ENCODE measurements around the gene CRIP2. TPM values are rescaled to one million over a fixed set of nuclear protein-coding genes. Genes with fewer than 3 reads are reported as not detected.

Gene CRIP2
- total and polyA plus RNA-seq, 10 of the 15 experiments (the other 5 are each of a cell fraction or from before 2014, with no cell fraction given), result 0.04 to 0.62 (median 0.37) TPM; not detected in 5

GRCh38 chr14:105466531-105467248, 7.9 kb upstream of the CRIP2 start:
- in situ Hi-C loops (cut with MboI), result no loop called here
- RAD21 ChIA-PET (ENCODE audit: unreplicated experiment), result no interaction called here
- ATAC-seq (no peak), FAIRE-seq (no peak), DNase-seq (ENCODE audit: low read depth, low spot score) (no peak)
- H3K9ac ChIP-seq (ENCODE audit: control insufficient read depth, insufficient read depth, low read length), result no peak overlapping the region
- H2AFZ ChIP-seq (ENCODE audit: control insufficient read depth, low read depth, low read length), result no peak overlapping the region
- no peaks in the 10 kb centered on the region for H3K27me3 ChIP-seq (replicated peaks in 1 of 2; ENCODE audit: control insufficient read depth in 2 of 2, insufficient read depth in 2 of 2, low read length in 1 of 2)
- WGBS (ENCODE audit: insufficient coverage, insufficient replicate concordance, low lambda C conversion rate, missing lambda C conversion rate), result 97% methylated on average over 26 of the region's 53 CpGs
- TF ChIP-seq POLR2A (IDR thresholded peaks at IDR 0.05; ENCODE audit: low read depth, low read length) (peak; percentile 35; the same call in 1 of the 2 replicates), TAF1 (IDR thresholded peaks at IDR 0.05; ENCODE audit: borderline replicate concordance, low read depth, low read length) (no peak)
- no peaks in the 10 kb centered on the region for H4K20me1 ChIP-seq (ENCODE audit: control insufficient read depth, insufficient read depth)
- intact Hi-C loops (cut with micrococcal nuclease; ENCODE audit: unreplicated experiment), result no loop called here
- CTCF ChIA-PET, result no interaction called here
- POLR2A ChIA-PET, result no interaction called here
- H3K79me2 ChIP-seq (ENCODE audit: control insufficient read depth, insufficient read depth, low read length), result no peaks in the 10 kb centered on the region
- no peak overlapping the region for H3K4me2 ChIP-seq (ENCODE audit: control insufficient read depth, insufficient read depth)
- BruUV-seq (replicated peaks), result no TSS peak
- SMC1A ChIA-PET (ENCODE audit: uncharacterized antibody, unreplicated experiment), result no interaction called here
- H3K4me1 ChIP-seq (ENCODE audit: control insufficient read depth, insufficient read depth, low read length), result no peaks in the 10 kb centered on the region
- H3K9me3 ChIP-seq (replicated peaks; ENCODE audit: control insufficient read depth, insufficient read depth, low read length), result no peaks in the 10 kb centered on the region
- H3K4me3 ChIP-seq, result no peak overlapping the region
- peaks cover 0 to 23% of the 10 kb centered on the region in 2 experiments; a peak in 3 of 4 replicates for H3K36me3 ChIP-seq (ENCODE audit: control insufficient read depth in 2 of 2, insufficient read depth in 2 of 2, low read length in 1 of 2)
- no peak overlapping the region for H3K27ac ChIP-seq (ENCODE audit: control insufficient read depth, insufficient read depth)

GRCh38 chr14:105467249-105467941, 7.2 kb upstream of the CRIP2 start:
- no peak overlapping the region for H3K27ac ChIP-seq (ENCODE audit: control insufficient read depth, insufficient read depth)
- no peaks in the 10 kb centered on the region for H3K27me3 ChIP-seq (replicated peaks in 1 of 2; ENCODE audit: control insufficient read depth in 2 of 2, insufficient read depth in 2 of 2, low read length in 1 of 2)
- TF ChIP-seq CHD2 (IDR thresholded peaks at IDR 0.05; ENCODE audit: borderline replicate concordance, low read depth, low read length) (no peak), SMAD1 (IDR thresholded peaks at IDR 0.05; ENCODE audit: low read depth, partially characterized antibody) (no peak), ATF3 (IDR thresholded peaks at IDR 0.05; ENCODE audit: borderline replicate concordance, extremely low read depth, low read depth, low read length) (no peak), GATAD2B (conservative IDR thresholded peaks at IDR 0.05; ENCODE audit: low read depth) (no peak), SREBF1 (IDR thresholded peaks at IDR 0.05; ENCODE audit: low read length) (no peak), JUNB (IDR thresholded peaks at IDR 0.05) (no peak), PAX5 (IDR thresholded peaks at IDR 0.05; ENCODE audit: borderline replicate concordance, low read depth, low read length) (no peak), HCFC1 (IDR thresholded peaks at IDR 0.05; ENCODE audit: low read length) (no peak), STAT3 (IDR thresholded peaks at IDR 0.05; ENCODE audit: low read depth, low read length) (no peak), HDAC2 (IDR thresholded peaks at IDR 0.05) (no peak)
- TF ChIP-seq, protein P1, sequence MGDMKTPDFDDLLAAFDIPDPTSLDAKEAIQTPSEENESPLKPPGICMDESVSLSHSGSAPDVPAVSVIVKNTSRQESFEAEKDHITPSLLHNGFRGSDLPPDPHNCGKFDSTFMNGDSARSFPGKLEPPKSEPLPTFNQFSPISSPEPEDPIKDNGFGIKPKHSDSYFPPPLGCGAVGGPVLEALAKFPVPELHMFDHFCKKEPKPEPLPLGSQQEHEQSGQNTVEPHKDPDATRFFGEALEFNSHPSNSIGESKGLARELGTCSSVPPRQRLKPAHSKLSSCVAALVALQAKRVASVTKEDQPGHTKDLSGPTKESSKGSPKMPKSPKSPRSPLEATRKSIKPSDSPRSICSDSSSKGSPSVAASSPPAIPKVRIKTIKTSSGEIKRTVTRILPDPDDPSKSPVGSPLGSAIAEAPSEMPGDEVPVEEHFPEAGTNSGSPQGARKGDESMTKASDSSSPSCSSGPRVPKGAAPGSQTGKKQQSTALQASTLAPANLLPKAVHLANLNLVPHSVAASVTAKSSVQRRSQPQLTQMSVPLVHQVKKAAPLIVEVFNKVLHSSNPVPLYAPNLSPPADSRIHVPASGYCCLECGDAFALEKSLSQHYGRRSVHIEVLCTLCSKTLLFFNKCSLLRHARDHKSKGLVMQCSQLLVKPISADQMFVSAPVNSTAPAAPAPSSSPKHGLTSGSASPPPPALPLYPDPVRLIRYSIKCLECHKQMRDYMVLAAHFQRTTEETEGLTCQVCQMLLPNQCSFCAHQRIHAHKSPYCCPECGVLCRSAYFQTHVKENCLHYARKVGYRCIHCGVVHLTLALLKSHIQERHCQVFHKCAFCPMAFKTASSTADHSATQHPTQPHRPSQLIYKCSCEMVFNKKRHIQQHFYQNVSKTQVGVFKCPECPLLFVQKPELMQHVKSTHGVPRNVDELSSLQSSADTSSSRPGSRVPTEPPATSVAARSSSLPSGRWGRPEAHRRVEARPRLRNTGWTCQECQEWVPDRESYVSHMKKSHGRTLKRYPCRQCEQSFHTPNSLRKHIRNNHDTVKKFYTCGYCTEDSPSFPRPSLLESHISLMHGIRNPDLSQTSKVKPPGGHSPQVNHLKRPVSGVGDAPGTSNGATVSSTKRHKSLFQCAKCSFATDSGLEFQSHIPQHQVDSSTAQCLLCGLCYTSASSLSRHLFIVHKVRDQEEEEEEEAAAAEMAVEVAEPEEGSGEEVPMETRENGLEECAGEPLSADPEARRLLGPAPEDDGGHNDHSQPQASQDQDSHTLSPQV (IDR thresholded peaks at IDR 0.05), result no peak
- ATAC-seq (no peak), DNase-seq (ENCODE audit: low read depth, low spot score) (no peak), FAIRE-seq (no peak)
- no peak overlapping the region for H3K4me2 ChIP-seq (ENCODE audit: control insufficient read depth, insufficient read depth)
- intact Hi-C loops (cut with micrococcal nuclease; ENCODE audit: unreplicated experiment), result no loop called here
- ChIA-PET SMC1A (ENCODE audit: uncharacterized antibody, unreplicated experiment) (no interaction called here), POLR2A (no interaction called here), CTCF (no interaction called here), RAD21 (ENCODE audit: unreplicated experiment) (no interaction called here)
- H4K20me1 ChIP-seq (ENCODE audit: control insufficient read depth, insufficient read depth), result no peaks in the 10 kb centered on the region
- no peaks in the 10 kb centered on the region for H3K79me2 ChIP-seq (ENCODE audit: control insufficient read depth, insufficient read depth, low read length)
- no peaks in the 10 kb centered on the region for H3K9me3 ChIP-seq (replicated peaks; ENCODE audit: control insufficient read depth, insufficient read depth, low read length)
- peaks cover 0 to 23% of the 10 kb centered on the region in 2 experiments; a peak in 3 of 4 replicates for H3K36me3 ChIP-seq (ENCODE audit: control insufficient read depth in 2 of 2, insufficient read depth in 2 of 2, low read length in 1 of 2)
- no peak overlapping the region for H2AFZ ChIP-seq (ENCODE audit: control insufficient read depth, low read depth, low read length)
- no peak overlapping the region for H3K9ac ChIP-seq (ENCODE audit: control insufficient read depth, insufficient read depth, low read length)
- no peaks in the 10 kb centered on the region for H3K4me1 ChIP-seq (ENCODE audit: control insufficient read depth, insufficient read depth, low read length)
- BruUV-seq (replicated peaks), result no TSS peak
- H3K4me3 ChIP-seq, result no peak overlapping the region
- in situ Hi-C loops (cut with MboI), result no loop called here
- 79% methylated on average over 15 of the region's 20 CpGs for WGBS (ENCODE audit: insufficient coverage, insufficient replicate concordance, low lambda C conversion rate, missing lambda C conversion rate)
